GM21381 (cell line): ENCODE results near the gene CCND2.

Experiments used
- ATAC-seq: cut with Tn5 transposase; IDR thresholded peaks from one replicate; pipeline ENCODE4 v1.9.1; 2021; ENCODE audit warnings: mild to moderate bottlenecking, moderate library complexity; ENCODE audit not compliant: unreplicated experiment

Gene CCND2

DNA sequence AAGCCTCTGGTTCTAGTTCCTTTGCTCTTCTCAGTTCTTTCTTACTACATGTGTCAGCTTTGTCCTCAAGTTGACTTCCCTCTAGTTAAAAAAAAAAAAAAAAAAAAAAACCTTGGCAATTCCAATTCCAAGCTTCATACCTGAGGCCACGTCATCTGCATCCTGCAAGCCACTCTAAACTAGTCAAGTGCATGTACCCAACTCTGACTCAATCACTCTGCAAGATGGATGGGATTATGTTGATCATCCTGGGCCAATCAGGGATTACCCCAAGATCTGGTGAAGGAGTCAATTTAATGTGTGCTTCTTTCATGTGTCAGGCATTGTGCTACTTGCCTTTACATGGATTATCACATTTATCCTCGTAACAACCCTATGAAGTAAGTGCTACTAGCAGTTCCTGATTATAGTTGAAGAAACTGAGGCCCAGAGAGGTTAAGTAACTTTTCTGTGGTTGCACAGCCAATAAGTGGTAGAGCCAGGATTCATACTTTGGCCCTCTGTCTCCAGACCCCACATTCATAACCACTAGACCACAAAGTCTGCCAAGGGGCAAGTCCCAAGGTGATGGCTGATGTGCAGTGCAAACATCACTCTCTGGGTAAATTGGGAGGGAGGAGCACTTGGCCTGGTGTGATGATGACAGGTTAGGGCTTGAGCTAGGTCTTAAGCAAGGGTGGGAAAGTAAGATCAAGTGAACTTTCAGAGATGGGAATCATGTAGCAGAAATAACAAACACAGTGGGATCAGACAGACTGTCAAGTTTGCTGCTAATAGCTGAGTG lies 17.3 kb upstream of the CCND2 start:
- no peak for ATAC-seq

- ATAC-seq: no peak
These were observed 16.1 kb upstream of the CCND2 start for GRCh38 chr12:4257442-4257841.

DNA sequence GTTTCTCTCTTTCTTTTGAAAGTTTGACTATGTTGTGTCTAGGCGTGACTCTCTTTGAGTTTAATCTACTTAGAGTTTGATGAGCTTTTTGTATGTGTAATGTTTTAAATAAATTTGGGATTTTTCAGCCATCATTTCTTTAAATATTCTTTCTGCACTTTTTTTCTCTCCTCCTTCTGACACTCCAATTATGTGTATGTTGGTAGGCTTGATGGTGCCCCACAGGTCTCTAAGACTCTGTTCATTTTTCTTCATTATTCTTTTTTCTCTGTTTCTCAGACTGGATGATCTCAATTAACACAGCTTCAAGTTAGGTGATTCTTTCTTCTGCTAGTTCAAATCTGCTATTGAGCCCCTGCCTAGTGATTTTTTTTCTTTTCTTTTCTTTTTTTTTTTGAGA lies 14.5 kb upstream of the CCND2 start:
- no peak for ATAC-seq

DNA sequence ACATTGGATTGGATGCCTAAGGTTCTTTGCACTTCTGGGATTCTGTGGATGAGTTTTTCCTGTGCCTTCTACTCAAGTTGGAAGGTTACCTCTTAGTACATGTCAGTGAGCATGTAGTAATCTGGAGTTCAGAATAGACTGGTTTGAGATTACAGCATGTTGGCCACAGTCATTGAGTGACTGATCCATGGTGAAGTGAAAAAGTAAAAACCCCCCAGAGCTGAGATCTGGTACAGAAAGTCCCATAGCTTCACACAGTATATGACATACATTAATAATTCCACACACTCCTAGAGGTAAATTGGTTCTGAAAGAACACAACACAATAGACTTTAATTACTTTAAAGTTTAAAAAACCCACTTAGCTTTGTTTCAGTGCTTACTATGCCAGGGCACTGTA lies 11.9 kb upstream of the CCND2 start:
- no peak for ATAC-seq

- no peak for ATAC-seq
These were observed 8.3 kb upstream of the CCND2 start for GRCh38 chr12:4265280-4265679.

DNA sequence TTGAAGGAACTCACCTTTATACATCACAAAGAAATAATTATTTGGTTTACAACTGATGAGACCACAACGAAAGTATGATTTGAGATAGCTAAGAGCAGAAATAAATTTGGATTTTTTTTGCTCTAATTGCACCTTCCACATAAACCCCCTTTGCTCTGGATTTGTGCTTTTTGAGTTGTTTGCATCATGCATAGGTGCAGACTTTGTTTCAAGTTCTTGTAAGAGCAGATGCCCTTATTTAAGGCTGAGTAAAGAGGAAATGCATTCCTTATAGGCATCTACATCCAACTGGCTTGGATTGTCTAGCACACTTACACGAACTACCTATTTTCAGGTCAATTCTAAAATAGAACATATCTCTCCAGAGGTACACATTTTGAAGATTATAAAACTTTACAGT lies 6.6 kb upstream of the CCND2 start:
- no peak for ATAC-seq

DNA sequence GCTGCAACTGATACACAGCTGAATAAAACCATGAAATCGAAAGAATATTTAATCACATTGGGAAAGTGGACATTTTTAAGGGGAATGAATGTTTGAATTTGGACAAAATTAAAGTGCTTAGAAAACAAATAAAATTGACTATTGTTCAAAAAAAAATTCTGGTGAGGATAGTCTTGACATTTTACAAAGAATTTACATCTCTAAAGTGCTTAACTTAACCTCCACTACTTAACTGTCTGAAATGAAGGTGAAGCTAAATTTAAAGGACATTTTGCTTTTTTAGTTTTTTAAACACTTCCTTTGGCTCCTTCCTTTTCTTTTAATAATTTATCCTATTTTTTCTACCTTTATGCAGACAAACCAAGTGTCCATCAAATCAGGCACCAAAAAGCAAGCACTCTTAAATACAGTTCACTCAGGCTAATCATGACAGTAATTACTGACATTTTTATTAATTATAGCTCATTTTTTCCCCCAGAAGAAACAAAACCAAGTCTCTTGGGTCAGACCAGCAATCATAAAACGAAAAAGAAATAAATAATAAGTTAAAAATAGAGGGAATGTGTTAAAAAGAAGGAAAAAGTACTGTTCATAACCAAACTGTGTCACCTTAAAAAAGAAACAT lies 5.7 kb upstream of the CCND2 start:
- no peak for ATAC-seq

DNA sequence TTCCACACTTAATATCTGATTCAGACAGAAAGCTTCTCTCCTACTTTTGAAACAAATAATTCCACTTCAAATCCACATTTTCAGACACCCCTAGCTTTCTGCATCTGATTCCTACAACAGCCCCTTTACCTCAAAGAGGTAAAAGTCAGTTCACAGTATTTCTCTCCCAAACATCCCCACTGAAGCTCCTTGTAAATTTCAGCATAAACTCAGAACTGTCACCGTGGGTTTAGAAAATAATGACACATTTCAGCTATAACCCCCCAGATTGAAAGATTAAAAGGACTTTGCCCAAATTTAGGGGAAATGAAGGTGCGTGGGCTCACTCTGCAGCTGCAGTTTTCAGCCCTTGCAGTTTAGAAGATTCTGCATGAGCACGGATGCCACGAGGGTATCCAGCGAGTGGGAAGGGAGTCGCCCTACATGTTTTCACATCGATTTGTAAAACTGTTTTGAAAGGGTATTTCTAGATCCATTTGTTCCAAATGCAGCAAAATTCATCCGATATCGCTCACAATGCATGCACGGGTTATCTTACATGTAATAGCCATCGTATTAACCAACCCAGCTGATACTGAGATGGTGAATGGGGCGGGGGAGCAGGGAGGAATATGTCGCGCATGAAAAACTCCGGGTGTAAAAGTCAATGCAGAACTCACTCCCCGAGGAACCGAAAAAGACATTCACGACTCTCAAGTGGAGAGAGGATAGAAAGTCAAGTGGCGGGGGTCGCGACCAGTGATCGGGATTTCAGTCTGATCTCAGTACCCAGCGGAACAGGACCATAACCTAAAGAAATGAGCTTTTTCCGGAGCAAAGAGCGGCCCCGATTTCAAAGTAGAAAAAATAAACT lies 5.0 kb upstream of the CCND2 start:
- no peak for ATAC-seq

DNA sequence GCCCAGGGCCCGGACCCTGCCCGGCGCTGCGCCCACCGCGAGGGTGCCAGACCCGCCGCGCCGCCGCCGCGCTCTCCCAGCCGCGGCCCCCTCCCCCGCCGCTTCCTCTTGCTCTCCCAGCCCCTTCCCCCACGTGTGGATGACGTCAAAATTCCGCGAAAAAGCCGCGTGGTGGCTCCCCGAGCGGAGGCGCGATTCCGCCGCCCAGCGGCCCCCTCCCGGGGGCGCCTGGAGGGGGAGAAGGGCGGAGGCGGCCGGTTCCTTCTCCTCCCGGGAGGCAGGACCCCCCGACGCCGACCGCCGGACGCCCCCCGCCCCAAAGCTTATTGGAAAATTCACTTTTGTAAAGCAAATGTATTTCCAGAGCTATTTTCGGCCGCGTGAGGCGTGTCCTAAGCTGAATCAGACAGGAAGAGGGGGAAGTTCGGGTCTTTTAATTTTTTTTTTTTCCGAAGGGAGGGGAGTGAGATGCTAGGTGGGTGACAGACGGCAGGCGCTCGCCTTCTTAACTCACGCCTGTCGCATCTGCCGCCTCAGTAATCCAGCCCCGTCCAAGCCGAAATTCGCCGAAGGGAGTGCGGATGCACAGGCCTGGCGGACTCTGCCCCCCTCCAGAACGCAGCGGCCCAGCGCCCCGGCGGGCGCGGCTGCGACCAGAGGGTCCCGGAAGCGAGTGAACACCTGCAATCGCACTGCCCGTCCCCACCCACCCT lies 4.1 kb upstream of the CCND2 start:
- ATAC-seq: peak; percentile 28

DNA sequence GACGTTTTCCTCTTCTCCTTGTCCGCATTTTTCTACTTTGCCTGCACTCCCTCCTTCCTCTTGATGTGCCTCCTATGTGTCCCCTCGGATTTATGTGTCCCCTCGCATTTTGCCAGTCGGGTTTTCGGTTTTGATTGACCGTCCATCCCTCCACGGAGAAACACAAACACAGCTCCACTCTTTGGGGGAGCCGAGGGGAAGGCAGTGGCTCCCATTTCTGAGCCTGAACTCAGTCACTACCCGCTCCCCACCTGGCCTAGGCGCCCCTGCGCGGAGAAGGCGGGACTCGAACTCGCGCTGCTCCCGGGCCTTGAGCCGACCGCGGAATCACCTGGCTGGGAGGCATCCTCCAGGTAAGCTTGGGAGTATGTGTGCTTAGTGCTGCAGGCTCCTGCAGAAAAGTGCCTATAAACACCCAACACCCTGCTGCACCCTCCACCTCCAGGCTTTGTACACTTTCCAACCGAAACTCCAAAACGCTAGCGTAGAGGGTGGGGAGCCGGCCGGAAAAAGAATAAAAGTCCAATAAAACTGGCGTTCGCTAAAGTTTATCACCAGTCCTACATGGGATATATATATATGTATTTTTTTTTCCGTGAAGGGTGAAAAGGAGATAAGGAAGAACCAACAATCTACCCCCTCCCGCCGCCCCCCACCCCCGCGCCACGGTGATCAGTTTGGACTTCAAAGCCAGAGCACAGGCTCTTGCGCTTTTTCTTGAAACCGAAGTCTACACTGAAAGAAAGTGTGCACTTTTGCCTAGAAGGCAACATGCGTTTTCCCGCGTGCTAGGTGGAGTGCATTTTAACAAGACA lies 3.3 kb upstream of the CCND2 start:
- ATAC-seq: no peak

GRCh38 chr12:4270831-4271716 lies 2.5 kb upstream of the CCND2 start:
- ATAC-seq: no peak

DNA sequence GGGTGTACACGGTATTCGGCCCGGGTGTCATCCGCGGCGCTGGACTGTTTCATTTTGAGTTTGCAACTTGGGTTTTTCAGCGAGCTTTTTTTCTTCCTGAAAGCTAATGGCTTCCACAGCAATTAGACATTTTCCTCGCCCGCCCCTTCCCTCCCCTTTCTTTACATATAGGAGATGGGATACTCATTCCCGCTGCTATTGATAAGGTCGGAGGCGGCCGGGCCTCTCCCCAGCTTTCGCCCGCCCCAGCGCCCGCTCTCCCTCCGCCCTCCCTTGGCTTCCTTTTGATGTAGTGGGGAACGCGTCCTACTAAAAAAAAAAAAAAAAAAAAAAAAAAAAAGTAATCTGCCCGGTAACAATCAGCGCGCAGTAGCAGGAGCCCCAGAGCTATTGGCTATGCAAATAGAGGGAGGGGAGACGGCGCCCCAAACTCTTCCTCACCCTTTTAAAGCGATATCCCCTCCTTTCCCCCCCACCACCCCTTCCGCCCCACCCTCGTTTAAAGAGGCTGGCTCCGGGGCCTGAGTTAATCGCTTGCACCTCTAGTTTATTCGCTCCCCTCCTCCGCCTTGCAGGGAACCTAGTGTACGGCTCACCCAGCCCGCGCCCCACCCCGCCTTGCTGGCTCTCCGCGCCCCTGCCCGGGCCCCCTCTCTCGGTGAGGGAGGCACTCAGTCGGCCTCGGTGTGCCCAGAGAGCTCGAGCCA lies 1.7 kb upstream of the CCND2 start:
- ATAC-seq: no peak

DNA sequence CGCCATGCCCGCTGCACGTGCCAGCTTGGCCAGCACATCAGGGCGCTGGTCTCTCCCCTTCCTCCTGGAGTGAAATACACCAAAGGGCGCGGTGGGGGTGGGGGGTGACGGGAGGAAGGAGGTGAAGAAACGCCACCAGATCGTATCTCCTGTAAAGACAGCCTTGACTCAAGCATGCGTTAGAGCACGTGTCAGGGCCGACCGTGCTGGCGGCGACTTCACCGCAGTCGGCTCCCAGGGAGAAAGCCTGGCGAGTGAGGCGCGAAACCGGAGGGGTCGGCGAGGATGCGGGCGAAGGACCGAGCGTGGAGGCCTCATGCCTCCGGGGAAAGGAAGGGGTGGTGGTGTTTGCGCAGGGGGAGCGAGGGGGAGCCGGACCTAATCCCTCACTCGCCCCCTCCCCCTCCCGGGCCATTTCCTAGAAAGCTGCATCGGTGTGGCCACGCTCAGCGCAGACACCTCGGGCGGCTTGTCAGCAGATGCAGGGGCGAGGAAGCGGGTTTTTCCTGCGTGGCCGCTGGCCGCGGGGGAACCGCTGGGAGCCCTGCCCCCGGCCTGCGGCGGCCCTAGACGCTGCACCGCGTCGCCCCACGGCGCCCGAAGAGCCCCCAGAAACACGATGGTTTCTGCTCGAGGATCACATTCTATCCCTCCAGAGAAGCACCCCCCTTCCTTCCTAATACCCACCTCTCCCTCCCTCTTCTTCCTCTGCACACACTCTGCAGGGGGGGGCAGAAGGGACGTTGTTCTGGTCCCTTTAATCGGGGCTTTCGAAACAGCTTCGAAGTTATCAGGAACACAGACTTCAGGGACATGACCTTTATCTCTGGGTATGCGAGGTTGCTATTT lies 914 bp upstream of the CCND2 start:
- no peak for ATAC-seq

DNA sequence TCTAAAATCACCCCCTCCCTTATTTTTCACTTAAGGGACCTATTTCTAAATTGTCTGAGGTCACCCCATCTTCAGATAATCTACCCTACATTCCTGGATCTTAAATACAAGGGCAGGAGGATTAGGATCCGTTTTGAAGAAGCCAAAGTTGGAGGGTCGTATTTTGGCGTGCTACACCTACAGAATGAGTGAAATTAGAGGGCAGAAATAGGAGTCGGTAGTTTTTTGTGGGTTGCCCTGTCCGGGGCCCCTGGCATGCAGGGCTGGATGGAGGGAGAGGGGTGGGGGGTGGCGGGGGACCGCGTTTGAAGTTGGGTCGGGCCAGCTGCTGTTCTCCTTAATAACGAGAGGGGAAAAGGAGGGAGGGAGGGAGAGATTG lies 300 bp upstream of the CCND2 start:
- no peak for ATAC-seq

DNA sequence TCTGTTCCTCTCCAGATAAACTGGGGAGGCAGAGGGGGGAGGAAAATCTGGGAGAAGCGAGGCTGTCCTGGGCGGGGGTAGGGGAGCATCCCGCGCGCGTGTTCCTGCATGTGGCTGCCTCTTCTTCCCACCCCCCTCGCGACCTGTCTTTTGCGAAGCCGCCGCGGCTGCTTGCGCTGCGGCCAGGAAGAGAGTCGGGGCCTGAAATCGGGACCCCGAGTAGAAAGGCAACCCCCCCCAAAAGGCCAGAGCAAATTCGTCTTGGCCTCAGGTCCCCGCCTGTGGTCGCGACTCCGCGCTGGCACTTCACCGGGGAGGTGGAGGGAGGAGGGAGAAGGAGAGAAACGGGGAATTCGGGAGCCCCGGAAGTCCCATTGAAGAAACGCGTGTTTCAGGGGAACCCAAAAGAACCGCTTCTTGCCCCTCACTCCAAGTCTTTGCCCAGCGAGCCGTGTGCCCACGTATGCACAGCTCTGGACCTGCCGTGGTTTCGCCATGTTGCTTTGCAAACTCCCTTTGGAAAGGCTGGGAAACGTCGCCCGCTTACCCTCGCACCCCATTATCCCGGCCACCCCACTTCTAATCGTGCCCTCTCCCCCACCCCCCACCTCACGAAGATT lies 944 bp downstream of the CCND2 start:
- ATAC-seq: no peak

DNA sequence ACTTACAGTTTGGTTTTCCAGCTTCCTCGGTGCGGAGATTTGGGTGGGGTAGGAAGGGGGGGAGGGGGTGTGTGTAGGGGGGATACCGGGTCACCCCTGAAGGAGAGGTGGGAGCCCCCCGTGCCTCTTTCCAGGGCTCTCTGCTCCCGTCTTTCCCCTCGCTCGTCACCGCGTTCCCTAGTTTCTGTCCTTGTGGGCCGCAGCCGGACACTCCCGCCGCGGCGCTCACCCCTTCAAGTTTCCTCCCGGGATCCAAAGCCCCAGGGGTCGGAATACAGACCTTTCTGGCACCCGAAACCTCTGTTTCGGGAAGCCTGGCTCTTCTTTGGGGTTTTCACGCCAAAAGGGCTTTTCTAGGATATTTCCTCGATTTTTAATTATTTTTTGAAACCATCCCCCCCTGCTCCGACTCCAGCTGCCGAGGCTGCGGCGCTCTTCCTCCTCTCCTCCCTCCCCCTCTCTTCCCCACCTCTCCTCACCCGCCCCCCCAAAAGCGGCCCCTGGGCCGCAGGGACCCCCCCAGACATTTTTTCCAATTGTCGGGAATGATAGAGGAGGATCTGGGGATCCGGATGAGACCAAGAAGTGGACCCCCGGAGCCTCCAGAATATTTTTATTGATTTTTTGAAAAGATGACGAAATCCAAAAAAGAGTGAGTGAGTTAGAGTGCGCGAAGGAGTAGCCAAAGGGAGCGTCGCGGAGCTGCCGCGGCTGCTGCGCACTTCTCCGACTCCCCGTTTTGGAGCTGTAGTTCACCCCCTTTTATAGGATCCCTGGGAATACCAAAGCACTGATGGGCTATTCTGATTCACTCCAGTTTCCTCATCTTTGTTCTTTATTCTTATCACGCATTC lies 1.7 kb downstream of the CCND2 start:
- ATAC-seq: no peak
